Measurements from ENCODE around the gene SNAPC2. TPM values are rescaled to one million over a fixed set of nuclear protein-coding genes. Genes with fewer than 3 reads are reported as not detected.
A peak's percentile ranks its signal among the peaks of the same experiment; 100 is the strongest.

SNAPC2 gene
- total and polyA plus RNA-seq, 12 donors = 5.7 to 26.1 (median 9.5) TPM

- WGBS, 2 donors = 90 to 91% methylated on average over 21 of the region's 21 CpGs
- Histone ChIP-seq H3K4me1 (peaks cover 0 to 5% (median under 1%) of the 10 kb centered on the region in 9 donors), H3K27me3 (no peaks in the 10 kb centered on the region), H3K9me3 (no peaks in the 10 kb centered on the region), H3K4me3 (no peak overlapping the region), H3K36me3 (peaks cover 24 to 100% (median 80%) of the 10 kb centered on the region in 9 donors), H3K27ac (no peak overlapping the region)
- TF ChIP-seq, protein P1, sequence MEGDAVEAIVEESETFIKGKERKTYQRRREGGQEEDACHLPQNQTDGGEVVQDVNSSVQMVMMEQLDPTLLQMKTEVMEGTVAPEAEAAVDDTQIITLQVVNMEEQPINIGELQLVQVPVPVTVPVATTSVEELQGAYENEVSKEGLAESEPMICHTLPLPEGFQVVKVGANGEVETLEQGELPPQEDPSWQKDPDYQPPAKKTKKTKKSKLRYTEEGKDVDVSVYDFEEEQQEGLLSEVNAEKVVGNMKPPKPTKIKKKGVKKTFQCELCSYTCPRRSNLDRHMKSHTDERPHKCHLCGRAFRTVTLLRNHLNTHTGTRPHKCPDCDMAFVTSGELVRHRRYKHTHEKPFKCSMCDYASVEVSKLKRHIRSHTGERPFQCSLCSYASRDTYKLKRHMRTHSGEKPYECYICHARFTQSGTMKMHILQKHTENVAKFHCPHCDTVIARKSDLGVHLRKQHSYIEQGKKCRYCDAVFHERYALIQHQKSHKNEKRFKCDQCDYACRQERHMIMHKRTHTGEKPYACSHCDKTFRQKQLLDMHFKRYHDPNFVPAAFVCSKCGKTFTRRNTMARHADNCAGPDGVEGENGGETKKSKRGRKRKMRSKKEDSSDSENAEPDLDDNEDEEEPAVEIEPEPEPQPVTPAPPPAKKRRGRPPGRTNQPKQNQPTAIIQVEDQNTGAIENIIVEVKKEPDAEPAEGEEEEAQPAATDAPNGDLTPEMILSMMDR (IDR thresholded peaks at IDR 0.05) = no peak
- ATAC-seq (no peak), DNase-seq (no peak)
- intact Hi-C loops (cut with DNase I) = no loop called here
Measured at GRCh38 chr19:7934766-7935165, 14.6 kb downstream of the SNAPC2 start.

DNA sequence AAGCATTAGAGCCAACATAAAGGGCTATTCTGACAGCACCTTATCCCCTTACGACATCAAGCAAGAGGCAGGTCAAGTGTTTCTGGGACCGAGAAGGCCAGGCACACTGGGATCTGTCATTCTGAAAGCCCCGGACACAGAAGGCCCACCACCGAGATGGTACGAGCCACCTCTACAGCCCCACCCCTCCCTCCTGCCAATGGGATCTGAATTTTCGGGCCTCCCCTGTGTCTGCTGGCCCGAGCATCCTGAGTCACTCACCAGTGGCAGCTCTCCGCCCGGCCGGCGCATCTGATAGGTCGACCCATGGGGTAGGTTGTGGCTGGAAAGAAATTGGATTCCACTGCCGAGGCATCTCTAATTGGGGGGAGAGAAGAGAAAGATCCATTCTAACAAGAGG lies 20.7 kb downstream of the SNAPC2 start:
- intact Hi-C loops (cut with DNase I) = loop anchor here in 6 of 10 donors (5.0 to 10.0 kb wide), 4 partner anchors 64 to 314 kb away; partner anchors contain the start of gene ELAVL1 (in 2 of the 6)
- Histone ChIP-seq H3K4me3 (no peak overlapping the region), H3K27ac (no peak overlapping the region), H3K4me1 (peaks cover 4 to 28% (median 15%) of the 10 kb centered on the region in 9 donors), H3K9me3 (no peaks in the 10 kb centered on the region), H3K36me3 (peaks cover 4 to 58% (median 39%) of the 10 kb centered on the region in 9 donors), H3K27me3 (no peaks in the 10 kb centered on the region)
- ATAC-seq = no peak
- WGBS, 2 donors = 92 to 94% methylated on average over 13 of the region's 13 CpGs
- DNase-seq = no peak
- TF ChIP-seq, protein P1 (IDR thresholded peaks at IDR 0.05) = no peak

DNA sequence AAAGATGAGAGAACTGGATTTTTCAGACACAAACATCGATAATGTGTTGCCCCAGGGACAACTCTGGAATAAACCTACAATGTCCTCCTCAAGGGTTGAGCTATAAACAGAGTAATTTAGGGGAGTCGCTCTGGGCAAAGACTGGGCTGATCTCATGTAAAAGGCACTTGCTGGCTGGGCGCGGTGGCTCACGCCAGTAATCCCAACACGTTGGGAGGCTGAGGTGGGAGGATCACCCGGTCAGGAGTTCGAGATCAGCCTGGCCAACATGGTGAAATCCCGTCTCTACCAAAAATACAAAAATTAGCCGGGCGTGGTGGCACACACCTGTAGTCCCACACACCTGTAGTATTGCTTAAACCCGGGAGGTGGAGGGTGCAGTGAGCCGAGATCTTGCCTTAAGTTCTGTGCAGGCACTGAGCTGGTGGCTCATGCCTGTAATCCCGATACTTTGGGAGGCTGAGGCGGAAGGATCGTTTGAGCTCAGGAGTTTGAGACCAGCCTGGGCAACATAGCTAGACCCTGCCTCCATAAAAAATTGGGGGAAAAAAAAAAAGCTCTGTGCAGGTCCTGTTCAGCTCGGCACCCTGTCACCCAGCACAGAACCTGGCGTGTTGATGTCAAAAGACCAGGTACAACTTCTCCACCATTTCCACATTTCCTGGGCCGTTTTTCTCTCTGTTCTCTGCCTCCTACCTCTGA lies 21.9 kb downstream of the SNAPC2 start:
- no peak for ATAC-seq
- H3K4me3 ChIP-seq = peak overlapping the region in 6 of 10 donors; percentile 72 to 99 (median 87)
- no peaks in the 10 kb centered on the region for H3K27me3 ChIP-seq
- peaks cover 4 to 26% (median 13%) of the 10 kb centered on the region in 9 donors for H3K4me1 ChIP-seq
- no peaks in the 10 kb centered on the region for H3K9me3 ChIP-seq
- H3K27ac ChIP-seq = no peak overlapping the region
- peaks cover 0 to 46% (median 27%) of the 10 kb centered on the region in 9 donors for H3K36me3 ChIP-seq
- TF ChIP-seq, protein P1 (IDR thresholded peaks at IDR 0.05) = no peak
- intact Hi-C loops (cut with DNase I) = loop anchor here in 6 of 10 donors (5.0 to 10.0 kb wide), 4 partner anchors 63 to 313 kb away; partner anchors contain the start of gene ELAVL1 (in 2 of the 6)
- WGBS, 2 donors = 92 to 93% methylated on average over 19 of the region's 19 CpGs
- DNase-seq = no peak

- intact Hi-C loops (cut with DNase I) = loop anchor here in 6 of 10 donors (5.0 to 10.0 kb wide), 4 partner anchors 62 to 312 kb away; partner anchors contain the start of gene ELAVL1 (in 2 of the 6)
- Histone ChIP-seq H3K4me1 (peaks cover 4 to 26% (median 13%) of the 10 kb centered on the region in 9 donors), H3K27ac (peak overlapping the region; percentile 85 to 98 (median 96)), H3K27me3 (no peaks in the 10 kb centered on the region), H3K4me3 (peak overlapping the region; percentile 67 to 99 (median 89)), H3K9me3 (peaks cover 0 to under 1% (median 0%) of the 10 kb centered on the region in 11 donors), H3K36me3 (peaks cover 0 to 36% (median 18%) of the 10 kb centered on the region in 9 donors)
- DNase-seq (no peak), ATAC-seq (peak in 3 of 8 donors; percentile 3 to 50 (median 15))
- 4 to 6% methylated on average over 33 of the region's 33 CpGs for WGBS, 2 donors
- TF ChIP-seq, protein P1 (IDR thresholded peaks at IDR 0.05) = no peak
Measured at GRCh38 chr19:7942981-7943443, 22.9 kb downstream of the SNAPC2 start.

Data from heart right ventricle (tissue), 16 donors.